GM21423 (cell line): Measurements from ENCODE around the gene CYB5A.

ENCODE experiments used
- ATAC-seq: cut with Tn5 transposase; IDR thresholded peaks from one replicate; pipeline ENCODE4 v1.9.1; 2021; ENCODE audit warnings: mild to moderate bottlenecking, moderate library complexity; ENCODE audit not compliant: unreplicated experiment

Gene CYB5A

GRCh38 chr18:74278983-74279382 is 12.8 kb downstream of the CYB5A start:
- ATAC-seq: no peak

- no peak for ATAC-seq
Observed at GRCh38 chr18:74278058-74278457, 13.7 kb downstream of the CYB5A start.

DNA sequence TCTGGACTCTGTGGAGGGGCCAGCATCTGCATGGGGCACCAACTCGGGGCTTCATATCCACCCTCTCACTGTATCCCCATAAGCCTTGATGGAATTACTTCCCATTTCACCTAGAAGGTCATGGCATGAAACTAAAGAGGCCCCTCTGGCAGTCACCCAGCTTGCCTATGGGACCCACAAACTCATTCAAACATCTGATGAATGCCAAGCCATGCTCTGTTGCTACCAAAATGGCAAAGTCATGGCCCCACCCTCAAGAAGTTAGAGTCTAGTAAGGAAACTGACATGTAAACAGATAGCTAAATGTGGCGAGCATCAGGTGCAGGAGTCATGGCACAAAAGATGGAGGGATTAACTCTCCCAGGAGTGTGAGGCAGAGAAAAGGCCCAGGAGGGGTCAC is 14.5 kb downstream of the CYB5A start:
- ATAC-seq: no peak

- ATAC-seq: no peak
Observed at GRCh38 chr18:74276609-74277008, 15.2 kb downstream of the CYB5A start.

GRCh38 chr18:74275736-74276135 is 16.0 kb downstream of the CYB5A start:
- ATAC-seq: no peak

DNA sequence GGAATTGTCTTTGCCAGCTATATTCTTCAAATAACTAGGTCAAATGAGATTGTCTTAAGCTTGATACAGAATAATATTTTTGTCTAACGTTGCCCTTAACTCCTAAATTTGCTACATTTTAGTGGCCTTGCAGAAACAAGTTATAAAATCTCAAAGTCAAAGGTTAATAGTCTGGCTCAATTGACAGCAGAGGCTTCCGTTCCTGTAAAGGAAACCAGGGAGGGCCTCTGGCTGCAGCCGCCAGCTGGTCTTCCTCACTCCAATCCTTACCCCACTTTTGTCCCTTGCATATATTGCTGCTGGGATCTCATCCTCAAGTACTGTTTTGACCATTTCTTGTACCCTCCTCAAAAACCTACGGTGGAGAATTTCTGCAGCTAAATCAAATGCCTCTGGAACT is 17.1 kb downstream of the CYB5A start:
- ATAC-seq: no peak

- ATAC-seq: no peak
Observed at GRCh38 chr18:74273394-74273793, 18.4 kb downstream of the CYB5A start.

DNA sequence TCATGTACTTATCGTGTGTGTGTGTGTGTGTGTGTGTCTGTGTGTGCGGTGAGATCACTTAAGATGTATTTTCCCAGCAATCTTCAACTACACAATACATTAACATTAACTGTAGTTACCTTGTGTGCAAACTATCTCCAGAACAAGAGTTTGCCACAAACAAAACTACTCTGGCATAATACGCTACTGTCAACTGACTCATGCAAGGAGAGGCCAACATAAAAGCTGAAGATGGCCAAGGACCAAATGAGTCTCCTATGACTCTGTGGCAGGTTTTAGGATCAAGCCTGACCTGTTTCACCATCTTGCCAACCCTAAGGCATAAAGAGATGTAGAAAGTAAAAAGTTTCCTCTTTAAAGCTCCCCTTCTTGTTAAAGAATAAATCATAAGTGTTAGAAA is 20.1 kb downstream of the CYB5A start:
- no peak for ATAC-seq

- ATAC-seq: no peak
Observed at GRCh38 chr18:74268933-74269620, 22.7 kb downstream of the CYB5A start.

DNA sequence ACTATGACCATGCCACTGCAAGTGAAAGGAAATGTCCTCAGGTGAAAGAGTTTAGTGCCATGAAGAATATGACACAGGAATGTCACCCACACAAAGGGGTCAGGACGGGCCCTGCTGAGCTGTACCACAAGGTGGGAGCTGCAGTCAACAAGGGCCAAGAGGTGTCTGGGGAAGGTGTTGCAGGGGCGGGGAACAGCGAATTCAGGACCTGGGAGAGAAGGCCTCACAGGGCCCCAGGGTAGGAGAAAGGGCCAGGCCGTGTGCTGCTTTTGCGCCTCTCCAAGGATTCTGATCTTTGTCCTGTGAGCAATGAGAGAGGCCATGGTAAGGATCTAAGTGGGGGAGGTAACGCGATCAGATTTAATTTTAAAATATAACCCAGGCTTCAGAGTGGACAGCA is 23.6 kb downstream of the CYB5A start:
- ATAC-seq: no peak

- ATAC-seq: no peak
Observed at GRCh38 chr18:74266161-74266560, 25.6 kb downstream of the CYB5A start.

DNA sequence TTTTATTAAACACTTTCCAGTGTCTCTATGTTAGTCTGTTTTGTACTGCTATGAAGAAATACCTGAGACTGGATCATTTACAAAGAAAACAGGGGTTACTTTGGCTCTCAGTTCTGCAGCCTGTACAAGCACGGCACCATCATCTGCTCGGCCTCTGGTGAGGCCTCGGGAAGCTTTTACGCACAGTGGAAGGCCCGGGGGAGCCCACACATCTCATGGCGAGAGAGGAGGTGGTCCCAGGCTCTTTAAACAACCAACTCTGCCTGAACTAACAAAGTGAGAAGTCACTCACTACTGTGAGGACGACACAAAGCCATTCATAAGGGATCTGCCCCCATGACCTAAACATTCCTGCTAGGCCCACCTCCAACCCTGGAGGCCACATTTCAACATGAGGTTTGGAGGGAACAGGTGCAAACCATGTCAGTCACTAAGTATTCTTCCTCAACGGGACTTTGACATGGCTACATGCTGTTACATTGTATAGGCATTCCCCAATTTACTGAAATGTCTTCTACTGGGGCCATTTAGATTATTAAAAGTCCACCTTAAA is 26.1 kb downstream of the CYB5A start:
- ATAC-seq: no peak

GRCh38 chr18:74264303-74265020 is 27.3 kb downstream of the CYB5A start:
- peak; percentile 83 for ATAC-seq

DNA sequence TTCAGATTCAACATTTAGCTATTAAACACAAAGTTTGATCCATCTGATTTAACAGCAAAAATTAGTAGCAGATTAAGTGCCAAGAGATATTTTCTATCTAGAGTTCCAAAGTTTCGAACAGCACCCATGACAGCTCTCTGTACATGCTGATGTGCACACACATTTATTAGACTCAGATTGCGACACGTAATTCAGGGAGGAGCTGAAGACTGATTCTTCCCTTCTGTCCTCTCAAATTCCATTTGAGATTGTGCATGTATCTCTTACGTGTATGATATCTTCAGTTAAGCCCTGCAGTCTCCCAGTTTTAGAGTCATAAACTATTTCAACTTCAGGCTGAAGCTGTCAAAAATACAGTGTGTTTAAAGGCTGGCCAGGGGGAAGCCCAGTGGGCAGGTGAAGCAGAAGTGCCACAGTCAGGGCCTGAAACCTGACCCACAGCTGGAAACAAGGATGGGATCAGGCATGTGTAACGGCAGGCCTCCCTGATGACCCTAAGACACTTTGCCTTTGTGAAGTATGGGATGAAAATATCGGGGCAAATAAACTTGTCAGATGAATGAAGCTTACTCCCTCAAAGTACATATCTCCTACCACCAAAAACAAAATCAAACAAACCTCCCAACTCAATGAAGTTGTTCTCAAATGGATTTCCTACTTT is 30.6 kb downstream of the CYB5A start:
- ATAC-seq: no peak

GRCh38 chr18:74259347-74259746 is 32.4 kb downstream of the CYB5A start:
- ATAC-seq: no peak

DNA sequence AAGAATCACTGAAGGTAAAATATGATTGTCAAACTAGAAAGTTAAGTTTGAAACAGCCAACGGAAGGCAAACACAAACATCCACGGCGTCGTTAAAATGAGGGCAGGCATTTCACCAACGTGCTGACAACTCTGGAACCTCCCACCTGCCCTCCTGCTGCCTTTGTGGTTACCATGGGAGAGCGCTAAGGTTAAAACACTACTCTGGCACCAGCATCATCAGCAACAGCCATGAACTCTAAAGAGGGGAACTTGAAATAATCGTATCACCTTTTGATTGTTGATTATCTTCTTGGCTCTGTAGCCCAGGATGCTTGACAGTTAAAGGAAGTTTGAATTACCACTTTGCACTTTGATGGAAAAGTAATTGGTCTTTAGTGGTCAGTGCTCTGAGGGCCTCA is 34.7 kb downstream of the CYB5A start:
- ATAC-seq: no peak

GRCh38 chr18:74256190-74256589 is 35.6 kb downstream of the CYB5A start:
- ATAC-seq: no peak

GRCh38 chr18:74255131-74255616 is 36.6 kb downstream of the CYB5A start:
- ATAC-seq: no peak

GRCh38 chr18:74252039-74252395 is 39.7 kb downstream of the CYB5A start:
- no peak for ATAC-seq

DNA sequence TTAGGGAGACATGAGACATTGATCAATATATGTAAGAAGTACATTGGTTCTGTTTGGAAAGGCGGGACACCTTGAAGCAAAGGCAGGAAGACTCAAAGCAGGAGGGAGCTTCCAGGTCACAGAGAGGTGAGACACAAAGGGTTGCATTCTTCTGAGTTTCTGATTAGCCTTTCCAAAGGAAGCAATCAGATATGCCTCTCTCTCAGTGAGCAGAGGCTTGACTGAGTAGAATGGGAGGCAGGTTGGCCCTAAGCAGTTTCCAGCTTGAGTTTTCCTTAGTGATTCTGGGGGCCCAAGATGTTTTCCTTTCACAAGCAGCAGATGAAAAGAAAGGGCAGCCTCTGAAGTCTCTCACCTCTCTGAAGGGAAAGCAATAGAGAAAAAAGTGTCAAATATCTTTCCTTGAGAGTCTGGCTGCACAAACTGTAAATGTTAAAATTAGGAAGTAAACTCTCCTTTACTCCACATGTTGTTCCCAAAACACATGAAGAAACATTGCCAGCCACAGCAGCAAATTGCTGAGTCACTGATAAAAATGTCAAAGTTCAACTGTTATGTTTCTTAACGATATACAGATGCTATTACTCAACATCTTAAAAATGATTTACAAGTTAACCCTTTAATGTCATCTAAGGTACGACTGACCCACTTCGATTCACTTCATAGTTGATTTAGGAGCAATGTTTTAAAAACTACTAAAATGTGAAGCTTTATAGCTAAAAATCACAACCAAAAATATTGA is 40.3 kb downstream of the CYB5A start:
- ATAC-seq: no peak

DNA sequence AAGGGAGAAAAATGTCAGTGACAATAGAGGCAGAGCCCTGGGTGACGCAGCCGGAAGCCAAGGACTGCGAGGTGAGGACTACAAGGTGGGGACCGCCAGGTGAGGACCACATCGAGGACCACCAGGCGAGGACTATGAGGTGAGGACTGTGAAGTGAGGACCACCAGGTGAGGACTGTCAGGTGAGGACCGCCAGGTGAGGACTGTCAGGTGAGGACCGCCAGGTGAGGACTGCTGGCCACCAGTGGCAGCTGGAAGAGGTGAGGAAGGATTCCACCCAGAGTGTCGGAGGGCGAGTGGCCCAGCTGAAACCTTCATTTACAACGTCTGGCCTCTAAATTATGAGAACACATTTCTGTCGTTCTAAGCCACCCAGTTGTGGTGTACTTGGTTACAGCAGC is 41.6 kb downstream of the CYB5A start:
- ATAC-seq: no peak
